ENCODE data around the gene EPN2. TPM values are rescaled to one million over a fixed set of nuclear protein-coding genes. Genes with fewer than 3 reads are reported as not detected.
A peak's percentile ranks its signal among the peaks of the same experiment; 100 is the strongest.

Gene EPN2
- total and polyA plus RNA-seq, 2 experiments from 2014 or later, result 19.0 to 35.9 TPM

GRCh38 chr17:19384723-19385391, 147.7 kb downstream of the EPN2 start:
- TF ChIP-seq EZH2 (IDR thresholded peaks at IDR 0.05; ENCODE audit: borderline replicate concordance) (no peak), CTCF (IDR thresholded peaks at IDR 0.05; ENCODE audit: poor library complexity) (no peak), EZH2phosphoT487 (IDR thresholded peaks at IDR 0.05; ENCODE audit: low read depth, severe bottlenecking, unreplicated experiment) (no peak)
- no peaks in the 10 kb centered on the region for H3K9me3 ChIP-seq (ENCODE audit: low read depth)
- peak; percentile 88 for DNase-seq (ENCODE audit: low spot score)
- peak overlapping the region; percentile 6 for H3K4me3 ChIP-seq
- peaks cover 58% of the 10 kb centered on the region for H3K4me1 ChIP-seq (ENCODE audit: insufficient read depth)
- peak overlapping the region; percentile 77 for H3K4me2 ChIP-seq
- peak overlapping the region; percentile 90 for H3K27ac ChIP-seq
- H2AFZ ChIP-seq, result no peak overlapping the region
- no peaks in the 10 kb centered on the region for H3K27me3 ChIP-seq
- H3K79me2 ChIP-seq, result peaks cover 29% of the 10 kb centered on the region
- no peaks in the 10 kb centered on the region for H3K9me2 ChIP-seq (replicated peaks; ENCODE audit: insufficient read depth)
- 58% methylated on average over 16 of the region's 16 CpGs for WGBS (ENCODE audit: low lambda C conversion rate, missing lambda C conversion rate)
- H3K36me3 ChIP-seq (replicated peaks; ENCODE audit: insufficient read depth, low read depth), result no peaks in the 10 kb centered on the region
- H4K20me1 ChIP-seq (ENCODE audit: insufficient read depth, poor library complexity, severe bottlenecking), result no peaks in the 10 kb centered on the region

DNA sequence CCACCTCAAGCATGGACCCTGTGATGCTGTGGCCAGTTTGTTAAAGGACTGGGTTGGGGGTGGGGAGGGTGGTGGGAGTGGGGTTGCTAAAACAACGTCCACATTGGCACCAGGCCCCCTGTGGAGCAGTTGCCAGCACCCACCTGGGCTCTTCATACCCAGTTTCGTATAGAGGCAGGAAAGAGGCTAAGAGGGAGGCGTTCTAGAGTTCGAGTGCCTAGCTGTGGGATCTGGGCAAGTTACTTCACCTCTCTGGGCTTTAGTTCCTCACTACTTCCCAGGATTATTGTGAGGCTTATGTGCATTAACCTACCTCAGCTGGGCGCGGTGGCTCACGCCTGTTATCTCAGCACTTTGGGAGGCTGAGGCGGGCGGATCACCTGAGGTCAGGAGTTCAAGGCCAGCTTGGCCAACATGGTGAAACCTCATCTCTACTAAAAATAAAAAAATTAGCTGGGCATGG, 148.4 kb downstream of the EPN2 start:
- Histone ChIP-seq H3K4me2 (peak overlapping the region; percentile 77), H4K20me1 (ENCODE audit: insufficient read depth, poor library complexity, severe bottlenecking) (no peaks in the 10 kb centered on the region), H3K79me2 (peaks cover 22% of the 10 kb centered on the region), H3K27me3 (no peaks in the 10 kb centered on the region), H3K9me2 (replicated peaks; ENCODE audit: insufficient read depth) (no peaks in the 10 kb centered on the region), H3K36me3 (replicated peaks; ENCODE audit: insufficient read depth, low read depth) (no peaks in the 10 kb centered on the region), H3K9me3 (ENCODE audit: low read depth) (no peaks in the 10 kb centered on the region), H2AFZ (no peak overlapping the region), H3K4me3 (peak overlapping the region; percentile 6), H3K27ac (peak overlapping the region; percentile 90), H3K4me1 (ENCODE audit: insufficient read depth) (peaks cover 65% of the 10 kb centered on the region)
- TF ChIP-seq CTCF (IDR thresholded peaks at IDR 0.05; ENCODE audit: poor library complexity) (no peak), EZH2phosphoT487 (IDR thresholded peaks at IDR 0.05; ENCODE audit: low read depth, severe bottlenecking, unreplicated experiment) (no peak), EZH2 (IDR thresholded peaks at IDR 0.05; ENCODE audit: borderline replicate concordance) (no peak)
- DNase-seq (ENCODE audit: low spot score), result no peak
- WGBS (ENCODE audit: low lambda C conversion rate, missing lambda C conversion rate), result 72% methylated on average over 9 of the region's 9 CpGs

MicroRNA genes within 50 kb of the gene (microRNA counts, 767-probe panel; counts per million panel counts)
- microRNA hsa-miR-1180, result 8,088 counts per million, percentile 52 among the panel's probes with 10 or more counts

Small RNAs within 50 kb of the gene (microRNA-seq; reads per million reads assigned to microRNA genes)
- gene MIR1180, result 3,568 reads per million, percentile 89 among the genes with 10 or more reads in this experiment

Small RNAs within 50 kb of the gene (small RNA-seq; reads per million reads assigned to genes)
- gene MIR1180, result 13.8 reads per million, percentile 95 among the genes with 10 or more reads in this experiment

Other genes with a start within 250 kb of the EPN2 start
- 19.3 and 25.4 TPM in 2 replicates for gene FAM83G, start 232.6 kb upstream of the EPN2 start, total RNA-seq
- 13.9 and 14.7 TPM in 2 replicates for gene FAM83G, start 232.6 kb upstream of the EPN2 start, polyA plus RNA-seq
- gene GRAP, start 190.4 kb upstream of the EPN2 start, total RNA-seq, result 1.3 TPM in 1 of 2 replicates, not detected in the other
- gene GRAP, start 190.4 kb upstream of the EPN2 start, polyA plus RNA-seq, result 0.54 and 0.81 TPM in 2 replicates
- not detected in 2 replicates for gene GRAPL, start 109.8 kb upstream of the EPN2 start, total RNA-seq
- not detected in 2 replicates for gene GRAPL, start 109.8 kb upstream of the EPN2 start, polyA plus RNA-seq
- 19.0 and 29.6 TPM in 2 replicates for gene B9D1, start 125.4 kb downstream of the EPN2 start, total RNA-seq
- gene B9D1, start 125.4 kb downstream of the EPN2 start, polyA plus RNA-seq, result 30.8 and 51.3 TPM in 2 replicates
- gene MAPK7, start 141.1 kb downstream of the EPN2 start, total RNA-seq, result 19.9 and 26.1 TPM in 2 replicates
- 36.9 and 49.0 TPM in 2 replicates for gene MAPK7, start 141.1 kb downstream of the EPN2 start, polyA plus RNA-seq
- 360 and 362 TPM in 2 replicates for gene MFAP4, start 149.8 kb downstream of the EPN2 start, total RNA-seq
- 739 and 801 TPM in 2 replicates for gene MFAP4, start 149.8 kb downstream of the EPN2 start, polyA plus RNA-seq
- gene RNF112, start 173.9 kb downstream of the EPN2 start, total RNA-seq, result 5.4 and 7.8 TPM in 2 replicates
- 8.6 and 11.3 TPM in 2 replicates for gene RNF112, start 173.9 kb downstream of the EPN2 start, polyA plus RNA-seq

Measured in hepatocyte (in vitro differentiated cells).